A549 (cell line): ENCODE data around the gene IMPDH2. TPM values are rescaled to one million over a fixed set of nuclear protein-coding genes. Genes with fewer than 3 reads are reported as not detected.

Source experiments
- ATAC-seq, 2 experiments: fragments of 200-7000 bp in 1 of 2; fragments of >200 bp in 1 of 2; cut with Nextera tagmentation in 1 of 2; cut with Tn5 transposase in 1 of 2; 3 replicates each; pipeline versions ENCODE4 v1.8.0 to v1.9.1; 2018 to 2020; ENCODE audit warnings: mild to moderate bottlenecking in 1 of 2, moderate library complexity in 1 of 2
- CTCF ChIA-PET: fragments of 300-600 bp; sonication (Branson Sonifier 250); formaldehyde crosslinking; extraction: SDS; loops from one replicate; lab custom pipeline; 2021; ENCODE audit warnings: antibody characterized with exemption, inconsistent platforms; lab: Yijun Ruan, JAX
- POLR2A ChIA-PET: fragments of 350-600 bp; formaldehyde crosslinking; extraction: SDS; loops from one replicate; lab custom pipeline; 2021; ENCODE audit warnings: antibody characterized with exemption, inconsistent platforms; lab: Yijun Ruan, JAX
- DNase-seq, 2 experiments: peaks; one replicate each; pipeline versions ENCODE4 v3.0.0 to v3.0.0-alpha.2; 2011 to 2016; ENCODE audit warnings: low read depth in 1 of 2, low spot score in 1 of 2
- FAIRE-seq: peaks from 2 replicates; lab custom pipeline; 2011; peaks lifted over from hg19 to GRCh38; lab: Jason Lieb, UNC
- H3K27ac ChIP-seq, 2 experiments: fragments of >200 bp; sonication (Bioruptor Twin); formaldehyde crosslinking; 3 replicates each; pipeline ENCODE4 v1.5.1; 2016 to 2017
- H3K4me1 ChIP-seq: fragments of >200 bp; sonication (Bioruptor Twin); formaldehyde crosslinking; 3 replicates; pipeline ENCODE4 v1.6.1; 2016
- H3K4me2 ChIP-seq: fragments of >200 bp; sonication (Bioruptor Twin); formaldehyde crosslinking; 3 replicates; pipeline ENCODE4 v1.6.1; 2016
- H3K4me3 ChIP-seq: fragments of >200 bp; sonication (Bioruptor Twin); formaldehyde crosslinking; 3 replicates; pipeline ENCODE4 v1.5.1; 2016
- H3K9me3 ChIP-seq: fragments of >200 bp; sonication (Bioruptor Twin); formaldehyde crosslinking; 3 replicates; pipeline ENCODE4 v1.6.1; 2016
- ATOH8 ChIP-seq: fragments of 250-450 bp; sonication (Bioruptor Pico); IDR thresholded peaks from 2 replicates; pipeline ENCODE4 v1.5.0; 2020; ENCODE audit warnings: low read depth, mild to moderate bottlenecking, moderate library complexity
- BHLHE40 ChIP-seq: IDR thresholded peaks from 2 replicates; pipeline ENCODE4 v1.6.1; 2012; ENCODE audit warnings: low read depth, low read length, inconsistent platforms
- CEBPB ChIP-seq, 2 experiments: fragments of >200 bp in 1 of 2; sonication (Bioruptor Twin) in 1 of 2; formaldehyde crosslinking in 1 of 2; IDR thresholded peaks; 2 replicates each; pipeline ENCODE4 v1.6.1; 2012 to 2016
- CHD2 ChIP-seq: fragments of 150-350 bp; IDR thresholded peaks from 2 replicates; pipeline ENCODE4 v1.6.1; 2014; ENCODE audit warnings: low read length; ENCODE audit not compliant: partially characterized antibody
- CHD4 ChIP-seq: fragments of 200-600 bp; sonication (generic); IDR thresholded peaks from 2 replicates; pipeline ENCODE4 v1.6.1; 2016; ENCODE audit warnings: antibody characterized with exemption, mild to moderate bottlenecking, borderline replicate concordance
- CTCF ChIP-seq: fragments of >200 bp; sonication (Bioruptor Twin); formaldehyde crosslinking; IDR thresholded peaks from 3 replicates; pipeline ENCODE4 v1.5.1; 2016
- EHMT2 ChIP-seq: fragments of 200-600 bp; sonication (generic); IDR thresholded peaks from 2 replicates; pipeline ENCODE4 v1.6.1; 2016; ENCODE audit warnings: antibody characterized with exemption, low read depth, mild to moderate bottlenecking, moderate library complexity
- ELK1 ChIP-seq: fragments of 150-350 bp; IDR thresholded peaks from 2 replicates; pipeline ENCODE4 v1.6.1; 2014; ENCODE audit warnings: low read depth, mild to moderate bottlenecking, low read length
- EP300 ChIP-seq, 2 experiments: fragments of >200 bp; sonication (Bioruptor Twin); formaldehyde crosslinking; IDR thresholded peaks; 2 replicates in 1 of 2; 3 replicates in 1 of 2; pipeline ENCODE4 v1.6.1; 2016 to 2017
- ESRRA ChIP-seq: fragments of 150-350 bp; IDR thresholded peaks from 2 replicates; pipeline ENCODE4 v1.6.1; 2014; ENCODE audit warnings: mild to moderate bottlenecking, low read length, borderline replicate concordance
- FOSB ChIP-seq: fragments of 250-450 bp; sonication (Bioruptor Pico); IDR thresholded peaks from 2 replicates; pipeline ENCODE4 v1.5.0; 2020; ENCODE audit warnings: mild to moderate bottlenecking, moderate library complexity
- FOSL2 ChIP-seq, 2 experiments: fragments of 450-650 bp in 1 of 2; fragments of >200 bp in 1 of 2; sonication (Bioruptor Twin) in 1 of 2; formaldehyde crosslinking; IDR thresholded peaks; 2 replicates each; pipeline versions ENCODE4 v1.5.0 to v1.6.1; 2016 to 2020; ENCODE audit warnings: mild to moderate bottlenecking in 1 of 2, moderate library complexity in 1 of 2
- GATA3 ChIP-seq: IDR thresholded peaks from 2 replicates; pipeline ENCODE4 v1.6.1; 2012; ENCODE audit warnings: borderline replicate concordance
- HDAC2 ChIP-seq: fragments of 200-600 bp; sonication (generic); IDR thresholded peaks from 2 replicates; pipeline ENCODE4 v1.6.1; 2016
- HEYL ChIP-seq: fragments of 250-450 bp; sonication (Bioruptor Pico); IDR thresholded peaks from 2 replicates; pipeline ENCODE4 v1.8.0; 2021; ENCODE audit warnings: mild to moderate bottlenecking, moderate library complexity
- HOXA7 ChIP-seq: fragments of 250-450 bp; sonication (Bioruptor Pico); IDR thresholded peaks from 2 replicates; pipeline ENCODE4 v1.5.0; 2020; ENCODE audit warnings: mild to moderate bottlenecking, moderate library complexity
- KDM1A ChIP-seq: fragments of 200-600 bp; sonication (generic); IDR thresholded peaks from 2 replicates; pipeline ENCODE4 v1.6.1; 2016; ENCODE audit warnings: low read depth, mild to moderate bottlenecking
- MAZ ChIP-seq: fragments of 150-350 bp; IDR thresholded peaks from 2 replicates; pipeline ENCODE4 v1.6.1; 2014; ENCODE audit warnings: antibody characterized with exemption, low read depth, low read length, borderline replicate concordance
- MYC ChIP-seq: IDR thresholded peaks from 2 replicates; pipeline ENCODE4 v1.6.1; 2012; ENCODE audit warnings: mild to moderate bottlenecking, inconsistent platforms, low read length, improper control_type of control experiment, borderline replicate concordance
- NFE2L2 ChIP-seq: fragments of 150-350 bp; conservative IDR thresholded peaks from 2 replicates; pipeline ENCODE4 v1.6.1; 2014; ENCODE audit warnings: low read length
- NR3C1 ChIP-seq: fragments of >200 bp; sonication (Bioruptor Twin); formaldehyde crosslinking; IDR thresholded peaks from 3 replicates; pipeline ENCODE4 v1.6.1; 2017
- PHF8 ChIP-seq: fragments of 200-600 bp; sonication (generic); IDR thresholded peaks from 2 replicates; pipeline ENCODE4 v1.6.1; 2016; ENCODE audit warnings: low read depth, mild to moderate bottlenecking, antibody characterized with exemption, moderate library complexity, borderline replicate concordance
- POLR2A ChIP-seq: IDR thresholded peaks from 2 replicates; pipeline ENCODE4 v1.6.1; 2012; ENCODE audit warnings: mild to moderate bottlenecking, low read length
- RFX5 ChIP-seq: fragments of 450-650 bp; IDR thresholded peaks from 2 replicates; pipeline ENCODE4 v1.7.1; 2014; ENCODE audit warnings: antibody characterized with exemption, mild to moderate bottlenecking, moderate library complexity
- SMC3 ChIP-seq: fragments of >200 bp; sonication (Bioruptor Twin); formaldehyde crosslinking; IDR thresholded peaks from 3 replicates; pipeline ENCODE4 v1.6.1; 2018; ENCODE audit warnings: inconsistent platforms
- TFCP2L1 ChIP-seq: fragments of 250-450 bp; sonication (Bioruptor Pico); IDR thresholded peaks from 2 replicates; pipeline ENCODE4 v1.5.0; 2021; ENCODE audit warnings: mild to moderate bottlenecking
- ZC3H11A ChIP-seq: fragments of 450-650 bp; IDR thresholded peaks from 2 replicates; pipeline ENCODE4 v1.6.1; 2014; ENCODE audit warnings: antibody characterized with exemption, mild to moderate bottlenecking
- ZFP36 ChIP-seq: fragments of 450-650 bp; IDR thresholded peaks from 2 replicates; pipeline ENCODE4 v1.6.1; 2014; ENCODE audit warnings: borderline replicate concordance; ENCODE audit not compliant: partially characterized antibody
- ZNF302 ChIP-seq: fragments of 250-450 bp; sonication (Bioruptor Pico); IDR thresholded peaks from 2 replicates; pipeline ENCODE4 v1.9.0; 2021; ENCODE audit warnings: inconsistent platforms, mild to moderate bottlenecking, moderate library complexity
- ZSCAN20 ChIP-seq: fragments of 250-450 bp; sonication (Bioruptor Pico); IDR thresholded peaks from 2 replicates; pipeline ENCODE4 v1.8.0; 2022; ENCODE audit warnings: mild to moderate bottlenecking, moderate library complexity
- WGBS: methylation state at CpG from one replicate; pipeline ENCODE4 v1.1.6; 2017; ENCODE audit errors: missing lambda C conversion rate; 5-methylcytosine and 5-hydroxymethylcytosine counted together
- polyA plus RNA-seq, 4 experiments: library from polyadenylated mRNA; depleted of rRNA in 3 of 4; stranded (reverse); fragments of >200 nt; fragmentation: RNase III in 1 of 4; extraction: RNeasy Plus Mini Kit Qiagen cat#74134 plus additional on column Dnase treatment in 1 of 4; gene quantifications; 2 replicates in 3 of 4; 3 replicates in 1 of 4; pipeline ENCODE4 v1.2.3, GENCODE V29; 2011 to 2017
- TF ChIP-seq, protein P1 (sequence below): IDR thresholded peaks from 2 replicates; pipeline ENCODE4 v1.6.1; 2012; ENCODE audit warnings: low read depth, borderline replicate concordance
- TF ChIP-seq, protein P2 (sequence below): fragments of >200 bp; sonication (Bioruptor Twin); formaldehyde crosslinking; IDR thresholded peaks from 2 replicates; pipeline ENCODE4 v1.6.1; 2016

The IMPDH2 gene
- polyA plus RNA-seq, 2 of the 4 experiments (the other 2 are of a cell fraction): 175 to 212 TPM

DNA sequence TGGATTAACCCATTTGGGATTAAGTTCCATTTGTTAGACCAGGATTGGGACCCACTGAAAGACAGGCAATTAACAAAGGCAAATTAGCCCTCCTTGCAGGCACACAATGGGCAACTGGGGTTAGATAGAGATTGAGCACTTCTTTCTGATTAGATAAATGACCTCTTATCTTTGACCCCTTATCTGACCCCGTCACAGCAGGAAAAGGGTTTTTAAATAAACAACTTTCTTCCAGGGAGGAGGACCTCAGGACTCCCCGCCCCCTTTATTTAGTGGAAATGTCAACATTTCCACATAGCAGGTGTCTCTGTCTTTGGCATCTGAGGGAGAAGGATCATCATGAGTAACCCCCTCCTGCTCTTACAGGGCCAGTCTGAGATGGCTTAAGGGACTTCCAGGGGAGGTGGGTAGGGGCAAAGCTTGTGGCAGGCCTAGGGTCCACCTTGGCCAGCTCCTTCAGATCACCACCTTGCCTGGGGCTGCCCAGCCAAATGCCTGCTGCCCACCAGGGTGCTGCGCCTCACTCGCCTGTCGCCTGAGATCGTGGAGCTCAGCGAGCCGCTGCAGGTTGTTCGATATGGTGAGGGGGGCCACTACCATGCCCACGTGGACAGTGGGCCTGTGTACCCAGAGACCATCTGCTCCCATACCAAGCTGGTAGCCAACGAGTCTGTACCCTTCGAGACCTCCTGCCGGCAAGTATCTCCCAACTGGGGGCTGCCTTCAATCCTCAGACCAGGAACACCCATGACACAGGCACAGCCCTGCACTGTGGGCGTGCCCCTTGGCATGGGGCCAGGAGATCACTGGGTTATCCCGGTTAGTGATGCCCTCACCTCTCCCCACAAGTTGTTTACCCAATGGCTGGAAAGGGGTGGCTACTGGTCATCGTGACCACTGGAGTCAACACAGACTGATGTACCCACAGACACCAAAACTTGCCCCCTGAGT, 24.6 kb downstream of the IMPDH2 start:
- DNase-seq: no peak
- POLR2A ChIA-PET: interaction anchor here (4.1 kb wide), 1 partner anchor 17 kb away, joined by 57 read pairs; the partner anchor contains the start of gene NDUFAF3
- TF ChIP-seq RFX5 (no peak), ATOH8 (CRISPR knock-in tag) (no peak), MYC (no peak), MAZ (no peak), ESRRA (no peak), ZC3H11A (no peak), CHD4 (no peak), ZNF302 (CRISPR knock-in tag) (no peak), ZSCAN20 (CRISPR knock-in tag) (no peak), NFE2L2 (no peak), POLR2A (no peak), KDM1A (no peak), FOSL2 (IDR thresholded peaks at IDR 0.05) (no peak), FOSL2 (CRISPR knock-in tag; IDR thresholded peaks at IDR 0.05) (no peak)
- TF ChIP-seq, protein P1, sequence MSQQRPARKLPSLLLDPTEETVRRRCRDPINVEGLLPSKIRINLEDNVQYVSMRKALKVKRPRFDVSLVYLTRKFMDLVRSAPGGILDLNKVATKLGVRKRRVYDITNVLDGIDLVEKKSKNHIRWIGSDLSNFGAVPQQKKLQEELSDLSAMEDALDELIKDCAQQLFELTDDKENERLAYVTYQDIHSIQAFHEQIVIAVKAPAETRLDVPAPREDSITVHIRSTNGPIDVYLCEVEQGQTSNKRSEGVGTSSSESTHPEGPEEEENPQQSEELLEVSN: no peak
- no peak for ATAC-seq
- CTCF ChIA-PET: interaction anchor here (1.7 to 30.1 kb wide), 3 partner anchors 9 to 17 kb away, joined by 5 to 385 read pairs (median 5); partner anchors contain the start of genes NDUFAF3 and P4HTM
- H3K4me3 ChIP-seq: no peak overlapping the region
- peaks cover 21% of the 10 kb centered on the region; the same call in 2 of the 3 replicates for H3K4me1 ChIP-seq
- no peak overlapping the region for H3K4me2 ChIP-seq
- no peaks in the 10 kb centered on the region for H3K9me3 ChIP-seq
- no peak for FAIRE-seq
- WGBS: 76% methylated on average over 4 of the region's 16 CpGs
- H3K27ac ChIP-seq: no peak overlapping the region

- H3K4me1 ChIP-seq: peaks cover 10% of the 10 kb centered on the region; the same call in 2 of the 3 replicates
- DNase-seq (no peak), FAIRE-seq (no peak), ATAC-seq (peak in 1 of 2 experiments; percentile 57; a peak in 3 of 6 replicates)
- WGBS: 92% methylated on average over 3 of the region's 6 CpGs
- H3K4me3 ChIP-seq: no peak overlapping the region
- H3K27ac ChIP-seq: peak overlapping the region in 1 of 2 experiments; percentile 52; a peak in 2 of 6 replicates
- no peak overlapping the region for H3K4me2 ChIP-seq
- ChIA-PET POLR2A (interaction anchor here (1.0 kb wide), 1 partner anchor 12 kb away, joined by 3 read pairs; the partner anchor contains the start of gene P4HTM), CTCF (interaction anchor here (1.6 to 30.1 kb wide), 2 partner anchors 10 to 13 kb away, joined by 3 to 385 read pairs; partner anchors contain the start of gene P4HTM)
- TF ChIP-seq ELK1: no peak
- no peak for TF ChIP-seq EHMT2
- no peak for TF ChIP-seq NR3C1
- TF ChIP-seq CEBPB (IDR thresholded peaks at IDR 0.05): no peak
- TF ChIP-seq PHF8: no peak
- no peak for TF ChIP-seq KDM1A
- TF ChIP-seq CHD2: no peak
- TF ChIP-seq HOXA7 (CRISPR knock-in tag): no peak
- TF ChIP-seq HEYL (CRISPR knock-in tag): no peak
- no peak for TF ChIP-seq CTCF
- no peak for TF ChIP-seq HDAC2
- TF ChIP-seq TFCP2L1 (CRISPR knock-in tag): no peak
- TF ChIP-seq GATA3: no peak
- no peak for TF ChIP-seq SMC3
- TF ChIP-seq BHLHE40: no peak
- TF ChIP-seq ZFP36: no peak
- TF ChIP-seq, protein P2, sequence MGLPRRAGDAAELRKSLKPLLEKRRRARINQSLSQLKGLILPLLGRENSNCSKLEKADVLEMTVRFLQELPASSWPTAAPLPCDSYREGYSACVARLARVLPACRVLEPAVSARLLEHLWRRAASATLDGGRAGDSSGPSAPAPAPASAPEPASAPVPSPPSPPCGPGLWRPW: no peak
- no peak for TF ChIP-seq EP300 (IDR thresholded peaks at IDR 0.05)
- no peak for TF ChIP-seq NFE2L2
- TF ChIP-seq FOSB (CRISPR knock-in tag): no peak
- H3K9me3 ChIP-seq: no peaks in the 10 kb centered on the region
Measured at GRCh38 chr3:49001155-49001554, 28.0 kb downstream of the IMPDH2 start.
